Glomerular visceral epithelial cell (primary cell): ENCODE data around the gene CDKN2D.
"Not testable (repeated sequence)": the region's sequence is repeated elsewhere in the genome, so short reads cannot be mapped to it uniquely, and the experiment has no call there.

ENCODE experiments used
- DNase-seq: peaks from one replicate; pipeline ENCODE4 v3.0.0-alpha.2; 2016; ENCODE audit errors: extremely low spot score

Gene CDKN2D

GRCh38 chr19:10551698-10552301, 17.0 kb downstream of the CDKN2D start:
- no peak for DNase-seq

DNA sequence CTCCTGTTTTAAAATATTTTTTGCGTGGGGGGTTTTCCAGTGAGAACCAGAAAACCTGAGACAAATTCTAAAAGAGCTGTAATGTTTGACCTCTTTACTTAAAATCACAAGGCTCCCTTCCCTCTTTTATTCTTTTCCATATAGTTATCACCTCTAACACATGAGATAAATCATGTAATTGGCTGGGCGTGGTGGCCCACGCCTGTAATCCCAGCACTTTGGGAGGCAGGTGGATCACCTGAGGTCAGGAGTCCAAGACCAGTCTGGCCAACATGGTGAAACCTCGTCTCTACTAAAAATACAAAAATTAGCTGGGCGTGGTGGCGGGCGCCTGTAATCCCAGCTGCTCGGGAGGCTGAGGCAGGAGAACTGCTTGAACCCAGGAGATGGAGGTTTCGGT, 17.8 kb downstream of the CDKN2D start:
- DNase-seq = not testable (repeated sequence)

- DNase-seq = no peak
Observed at GRCh38 chr19:10550336-10550735, 18.4 kb downstream of the CDKN2D start.

GRCh38 chr19:10549733-10550132, 19.0 kb downstream of the CDKN2D start:
- DNase-seq = no peak

GRCh38 chr19:10548746-10549276, 20.0 kb downstream of the CDKN2D start:
- DNase-seq = no peak

DNA sequence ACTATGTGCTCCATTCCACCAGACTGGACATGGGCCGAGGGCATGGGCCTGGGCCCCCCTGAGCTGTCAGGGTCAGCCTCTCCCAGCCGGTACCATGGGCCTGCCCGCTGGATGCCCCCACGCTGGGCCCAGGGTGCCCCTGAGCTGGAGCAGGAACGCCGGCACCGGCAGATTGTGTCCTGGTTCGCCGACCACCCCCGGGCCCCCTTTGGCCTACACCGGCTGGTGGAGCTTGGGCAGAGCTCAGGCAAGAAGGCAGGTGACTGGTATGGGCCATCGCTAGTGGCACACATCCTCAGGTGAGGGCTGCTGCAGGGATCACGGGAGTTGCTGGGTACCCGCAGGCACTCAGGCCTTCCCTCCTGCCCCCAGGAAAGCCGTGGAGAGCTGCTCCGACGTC, 22.0 kb downstream of the CDKN2D start:
- no peak for DNase-seq

DNA sequence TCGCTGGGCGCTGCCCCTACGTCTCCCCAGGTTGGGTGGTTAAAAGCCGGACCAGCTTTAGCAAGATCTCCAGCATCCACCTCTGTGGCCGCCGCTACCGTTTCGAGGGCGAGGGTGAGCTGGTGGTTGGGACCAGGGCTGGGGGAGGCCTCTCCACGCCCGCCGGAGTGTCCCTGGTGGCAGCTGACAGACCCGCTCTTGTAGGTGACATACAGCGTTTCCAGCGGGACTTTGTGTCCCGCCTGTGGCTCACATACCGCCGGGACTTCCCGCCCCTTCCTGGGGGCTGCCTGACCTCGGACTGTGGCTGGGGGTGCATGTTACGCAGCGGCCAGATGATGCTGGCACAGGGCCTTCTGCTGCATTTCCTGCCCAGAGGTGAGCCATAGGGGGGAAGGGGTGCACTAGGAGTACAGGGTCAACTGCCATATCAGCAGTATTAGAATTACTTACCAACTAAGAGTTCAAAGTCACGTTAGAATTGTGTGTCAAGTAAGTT, 24.0 kb downstream of the CDKN2D start:
- DNase-seq = no peak

- DNase-seq = no peak
Observed at GRCh38 chr19:10544242-10544752, 24.5 kb downstream of the CDKN2D start.

DNA sequence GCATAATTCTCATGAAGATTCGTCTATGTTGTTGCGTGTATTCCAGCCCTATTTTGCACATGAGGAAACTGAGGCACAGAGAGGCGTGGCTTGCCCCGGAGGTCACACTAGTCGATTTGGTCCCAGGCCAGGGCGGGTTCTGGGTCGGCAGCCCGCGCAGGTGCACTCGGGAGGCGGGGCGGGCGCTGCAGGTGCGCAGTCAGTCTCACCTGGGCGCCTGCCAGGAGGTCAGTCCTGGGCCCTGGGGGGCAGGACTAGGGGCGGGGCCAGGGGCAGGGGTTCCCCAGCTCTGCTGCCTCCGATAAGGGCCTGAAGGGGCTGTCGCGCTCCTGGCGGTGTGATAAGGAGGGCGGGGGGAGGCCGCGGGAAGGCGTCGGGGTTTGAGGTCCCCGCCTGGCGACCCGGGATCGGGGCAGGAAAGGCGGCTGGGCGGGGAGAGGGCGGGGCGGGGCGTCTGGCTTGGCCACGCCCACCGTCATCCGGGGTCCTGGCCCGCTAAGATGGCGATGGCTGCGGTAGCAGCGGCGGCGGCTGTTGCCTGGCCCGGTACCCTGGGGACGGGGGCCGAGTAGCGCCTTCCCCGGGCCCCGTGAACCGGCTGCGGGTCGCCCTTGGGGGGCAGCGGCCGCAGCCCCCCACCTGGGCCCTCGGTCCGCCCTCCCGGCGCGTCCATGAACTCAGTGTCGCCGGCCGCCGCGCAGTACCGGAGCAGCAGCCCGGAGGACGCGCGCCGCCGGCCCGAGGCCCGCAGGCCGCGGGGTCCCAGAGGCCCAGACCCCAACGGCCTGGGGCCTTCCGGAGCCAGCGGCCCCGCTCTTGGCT, 25.1 kb downstream of the CDKN2D start, which contains the start of gene ATG4D:
TSS of gene ATG4D (plus strand) at position 485 of the 822 bp plus-strand sequence. CDS start at position 672, 187 bp downstream.
- DNase-seq = peak; percentile 75

DNA sequence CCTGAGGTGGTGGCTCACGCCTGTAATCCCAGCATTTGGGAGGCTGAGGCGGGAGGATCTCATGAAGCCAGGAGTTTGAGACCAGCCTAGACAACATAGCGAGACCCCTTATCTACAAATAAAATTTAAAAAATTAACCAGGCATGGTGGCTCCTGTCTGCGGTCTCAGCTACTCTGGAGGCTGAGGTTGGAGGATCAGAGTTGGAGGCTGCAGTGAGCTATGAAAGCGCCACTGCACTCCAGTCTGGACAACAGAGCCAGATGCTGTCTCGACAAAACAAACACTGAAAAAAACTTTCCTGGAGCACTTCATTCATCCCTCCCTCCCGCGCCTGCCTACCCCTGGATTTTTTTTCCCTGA, 25.7 kb downstream of the CDKN2D start:
- no peak for DNase-seq

GRCh38 chr19:10539016-10539415, 29.8 kb downstream of the CDKN2D start:
- not testable (repeated sequence) for DNase-seq

- DNase-seq = no peak
Observed at GRCh38 chr19:10538204-10538983, 30.4 kb downstream of the CDKN2D start.

DNA sequence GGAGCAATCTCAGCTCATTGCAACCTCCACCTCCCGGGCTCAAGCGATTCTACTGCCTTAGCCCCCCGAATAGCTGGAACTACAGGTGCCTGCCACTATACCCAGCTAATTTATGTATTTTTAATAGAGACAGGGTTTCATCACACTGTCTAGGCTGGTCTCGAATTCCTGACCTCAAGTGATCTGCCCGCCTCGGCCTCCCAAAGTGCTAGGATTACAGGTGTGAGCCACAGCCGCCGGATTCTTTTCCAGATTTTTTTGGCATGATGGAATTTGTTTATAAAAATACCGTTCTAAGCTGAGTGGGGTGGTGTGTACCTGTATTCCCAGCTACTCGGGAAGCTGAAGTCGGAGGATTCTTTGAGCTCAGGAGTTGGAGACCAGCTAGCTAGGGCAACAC, 31.1 kb downstream of the CDKN2D start:
- DNase-seq = no peak

GRCh38 chr19:10535613-10536012, 33.2 kb downstream of the CDKN2D start:
- no peak for DNase-seq

GRCh38 chr19:10533646-10534386, 35.0 kb downstream of the CDKN2D start:
- no peak for DNase-seq

DNA sequence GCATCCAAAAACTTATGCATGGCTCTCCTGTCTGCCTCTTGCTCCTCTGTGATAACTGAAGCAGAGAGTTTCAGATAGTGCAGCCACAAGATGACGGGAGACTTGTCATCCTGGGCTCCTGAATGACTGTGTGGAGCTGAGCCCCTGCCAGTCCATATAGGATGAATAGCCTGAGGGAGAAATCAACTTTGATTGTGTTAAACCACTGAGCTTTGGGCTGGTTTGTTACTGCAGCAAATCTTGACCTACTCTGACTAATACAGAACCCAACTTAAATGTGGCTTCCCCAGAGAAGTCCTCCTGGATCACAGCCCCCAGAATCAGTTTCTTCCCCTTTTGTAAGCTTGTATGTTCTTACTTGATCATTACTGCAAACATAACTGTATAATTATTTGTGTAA, 36.3 kb downstream of the CDKN2D start:
- DNase-seq = no peak

DNA sequence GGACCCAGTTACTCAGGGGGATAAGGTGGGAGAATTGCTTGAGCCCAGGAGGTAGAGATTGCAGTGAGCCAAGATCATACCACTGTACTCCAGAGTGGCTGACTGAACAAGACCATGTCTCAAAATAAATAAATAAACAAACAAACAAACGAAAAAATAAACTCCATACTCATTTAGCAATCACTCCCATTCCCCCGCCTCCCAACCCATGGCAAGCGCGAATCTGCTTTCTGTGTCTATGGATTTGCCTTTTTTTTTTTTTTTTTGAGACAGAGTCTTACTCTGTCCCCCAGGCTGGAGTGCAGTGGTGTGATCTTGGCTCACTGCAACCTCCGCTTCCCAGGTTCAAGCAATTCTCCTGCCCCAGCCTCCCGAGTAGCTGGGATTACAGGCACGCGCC, 41.9 kb downstream of the CDKN2D start:
- not testable (repeated sequence) for DNase-seq

DNA sequence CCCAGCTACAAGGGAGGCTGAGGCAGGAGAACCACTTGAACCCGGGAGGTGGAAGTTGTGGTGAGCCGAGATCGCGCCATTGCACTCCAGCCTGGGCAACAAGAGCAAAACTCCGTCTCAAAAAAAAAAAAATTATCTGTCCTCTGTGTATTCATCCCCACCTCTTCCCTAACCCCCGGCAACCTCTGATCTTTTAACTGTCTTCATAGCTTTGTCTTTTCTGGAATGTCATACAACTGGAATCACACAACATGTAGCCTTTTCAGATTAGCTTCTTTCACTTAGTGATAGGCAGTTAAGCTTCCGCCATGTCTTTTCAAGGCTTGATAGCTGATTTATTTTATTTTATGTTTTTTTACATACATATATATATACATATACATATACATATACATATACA, 43.1 kb downstream of the CDKN2D start:
- no peak for DNase-seq

- DNase-seq = no peak
Observed at GRCh38 chr19:10523135-10523636, 45.6 kb downstream of the CDKN2D start.

DNA sequence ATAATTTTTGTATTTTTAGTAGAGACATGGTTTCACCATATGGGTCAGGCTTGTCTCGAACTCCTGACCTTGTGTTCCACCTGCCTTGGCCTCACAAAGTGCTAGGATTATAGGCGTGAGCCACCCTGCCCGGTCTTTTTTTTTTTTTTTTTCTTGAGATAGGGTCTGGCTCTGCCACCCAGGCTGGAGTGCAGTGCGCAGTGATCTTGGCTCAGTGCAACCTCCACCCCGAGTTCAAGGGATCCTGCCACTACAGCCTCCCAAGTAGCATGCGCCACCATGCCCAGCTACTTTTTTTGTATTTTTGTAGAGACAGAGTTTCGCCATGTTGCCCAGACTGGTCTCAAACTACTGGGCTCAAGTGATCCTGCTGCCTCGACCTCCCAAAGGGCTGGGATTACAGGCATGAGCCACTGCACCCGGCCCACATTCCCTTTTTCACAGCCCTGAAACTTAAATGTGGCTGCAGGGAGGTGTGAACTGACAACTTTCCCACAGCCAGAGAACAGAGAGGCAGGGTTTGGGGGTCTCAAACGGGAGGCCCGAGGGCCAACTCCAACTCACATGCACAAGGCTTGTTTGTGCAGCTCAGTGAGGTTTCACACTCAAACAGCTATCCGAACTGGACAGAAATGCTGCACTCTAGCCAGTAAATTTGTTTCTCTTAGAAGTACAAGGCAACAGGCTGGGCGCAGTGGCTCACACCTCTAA, 47.2 kb downstream of the CDKN2D start:
- DNase-seq = no peak
